Endothelial cell of umbilical vein (primary cell): ENCODE measurements around the gene KDM3A. TPM values are rescaled to one million over a fixed set of nuclear protein-coding genes. Genes with fewer than 3 reads are reported as not detected.

Experiments used
- BruUV-seq: library from RNA; stranded (reverse); fragments of 400-500 nt; replicated peaks from 2 replicates; lab custom pipeline; 2021; lab: Mats Ljungman, UMichigan
- CTCF ChIA-PET: fragments of 300-600, 350-600 bp; sonication (Branson Sonifier 250); formaldehyde crosslinking; loops from one replicate; lab custom pipeline; 2021; ENCODE audit warnings: antibody characterized with exemption, inconsistent platforms; lab: Charles Lee
- POLR2A ChIA-PET: fragments of 300-600, 350-600 bp; sonication (Branson Sonifier 250); formaldehyde crosslinking; loops from one replicate; lab custom pipeline; 2021; ENCODE audit warnings: antibody characterized with exemption, inconsistent platforms; lab: Charles Lee
- DNase-seq: peaks from one replicate; pipeline ENCODE4 v3.0.0-alpha.2; 2011; ENCODE audit warnings: low read depth, low spot score
- FAIRE-seq: peaks from 2 replicates; lab custom pipeline; 2011; peaks lifted over from hg19 to GRCh38; lab: Jason Lieb, UNC
- H2AFZ ChIP-seq: 2 replicates; pipeline ENCODE4 v1.6.0; 2012; ENCODE audit warnings: low read depth, low read length, control low read depth, inconsistent platforms
- H3K27ac ChIP-seq: 2 replicates; pipeline ENCODE4 v1.5.1; 2011; ENCODE audit warnings: low read depth, mild to moderate bottlenecking, control low read depth, low read length, moderate library complexity; ENCODE audit not compliant: insufficient read depth
- H3K27me3 ChIP-seq, 2 experiments: 2 replicates each; pipeline versions ENCODE4 v1.6.0 to v1.6.1; 2011; ENCODE audit warnings: low read length in 2 of 2, mixed read lengths in 1 of 2; ENCODE audit not compliant: control insufficient read depth in 2 of 2, insufficient read depth in 2 of 2
- H3K36me3 ChIP-seq, 2 experiments: 2 replicates in 1 of 2; 3 replicates in 1 of 2; pipeline ENCODE4 v1.5.1; 2011; ENCODE audit warnings: low read length in 2 of 2, mild to moderate bottlenecking in 1 of 2, moderate library complexity in 1 of 2; ENCODE audit not compliant: control insufficient read depth in 2 of 2, insufficient read depth in 2 of 2; ENCODE audit errors: extremely low read depth in 1 of 2
- H3K4me1 ChIP-seq: 3 replicates; pipeline ENCODE4 v1.5.1; 2011; ENCODE audit warnings: mild to moderate bottlenecking, low read length; ENCODE audit not compliant: control insufficient read depth, insufficient read depth; ENCODE audit errors: extremely low read depth
- H3K4me2 ChIP-seq: 2 replicates; pipeline ENCODE4 v1.6.1; 2011; ENCODE audit warnings: low read length, control low read depth, mixed read lengths; ENCODE audit not compliant: insufficient read depth
- H3K4me3 ChIP-seq, 3 experiments: fragments of 200-600 bp in 1 of 3; sonication (generic), shearing (Covaris generic) in 1 of 3; replicated peaks in 1 of 3; 2 replicates each; pipeline ENCODE4 v1.5.1; 2011 to 2016; ENCODE audit warnings: control low read depth in 3 of 3, low read length in 3 of 3, mild to moderate bottlenecking in 2 of 3, inconsistent platforms in 1 of 3, low read depth in 1 of 3, moderate library complexity in 1 of 3; ENCODE audit not compliant: insufficient read depth in 1 of 3
- H3K79me2 ChIP-seq: 2 replicates; pipeline ENCODE4 v1.6.0; 2012; ENCODE audit warnings: low read length, inconsistent platforms; ENCODE audit not compliant: control insufficient read depth, insufficient read depth
- H3K9ac ChIP-seq: replicated peaks from 2 replicates; pipeline ENCODE3; 2011; ENCODE audit warnings: low read length, control low read depth; ENCODE audit not compliant: insufficient read depth; ENCODE audit errors: extremely low read depth
- H3K9me1 ChIP-seq: replicated peaks from 3 replicates; pipeline ENCODE4 v1.6.0; 2011; ENCODE audit warnings: mild to moderate bottlenecking, low read length; ENCODE audit not compliant: control insufficient read depth, insufficient read depth; ENCODE audit errors: extremely low read depth
- H3K9me3 ChIP-seq: replicated peaks from 2 replicates; pipeline ENCODE4 v1.5.1; 2012; ENCODE audit warnings: low read length, inconsistent platforms; ENCODE audit not compliant: control insufficient read depth, insufficient read depth
- H4K20me1 ChIP-seq: replicated peaks from 2 replicates; pipeline ENCODE3; 2011; ENCODE audit warnings: mild to moderate bottlenecking, low read length; ENCODE audit not compliant: control insufficient read depth, insufficient read depth; ENCODE audit errors: extremely low read depth
- EZH2 ChIP-seq: IDR thresholded peaks from 2 replicates; pipeline ENCODE4 v1.6.1; 2012; ENCODE audit warnings: borderline replicate concordance, low read depth, mild to moderate bottlenecking, moderate library complexity, low read length, inconsistent platforms; ENCODE audit not compliant: severe bottlenecking
- FOS ChIP-seq: IDR thresholded peaks from 2 replicates; pipeline ENCODE4 v1.6.1; 2011; ENCODE audit warnings: mild to moderate bottlenecking, low read length, moderate library complexity, borderline replicate concordance; ENCODE audit not compliant: insufficient read depth
- GATA2 ChIP-seq: IDR thresholded peaks from 2 replicates; pipeline ENCODE4 v1.7.0; 2011; ENCODE audit warnings: low read depth, mild to moderate bottlenecking, moderate library complexity, mixed read lengths, low read length; ENCODE audit not compliant: insufficient read length, insufficient read depth
- JUN ChIP-seq: IDR thresholded peaks from 2 replicates; pipeline ENCODE4 v1.6.1; 2011; ENCODE audit warnings: borderline replicate concordance, low read depth; ENCODE audit not compliant: insufficient read length, insufficient read depth
- MAX ChIP-seq: IDR thresholded peaks from 2 replicates; pipeline ENCODE4 v1.6.1; 2011; ENCODE audit not compliant: insufficient read depth, insufficient read length
- MYC ChIP-seq: IDR thresholded peaks from one replicate; pipeline ENCODE4 v1.6.1; 2011; ENCODE audit warnings: mild to moderate bottlenecking, low read depth, low read length
- POLR2A ChIP-seq: IDR thresholded peaks from 2 replicates; pipeline ENCODE4 v1.6.1; 2012; ENCODE audit warnings: low read depth, mild to moderate bottlenecking, control low read depth, low read length
- POLR2AphosphoS5 ChIP-seq: IDR thresholded peaks from 2 replicates; pipeline ENCODE4 v1.6.1; 2012; ENCODE audit warnings: low read depth, mild to moderate bottlenecking, control low read depth, low read length, moderate library complexity; ENCODE audit not compliant: insufficient read depth
- dilution Hi-C: fragments of 300-500 bp; cut with MboI; formaldehyde crosslinking; loops from one replicate; pipeline ENCODE4 v1.15.0; 2019; ENCODE audit warnings: low sequenced_read_pairs; ENCODE audit not compliant: extremely low pct_ligation_motif_present
- intact Hi-C: fragments of 100-400 bp; cut with micrococcal nuclease; formaldehyde crosslinking; loops from one replicate; pipeline ENCODE4 v1.10.0; 2022
- polyA plus RNA-seq, 4 experiments: library from polyadenylated mRNA; depleted of rRNA in 3 of 4; stranded (reverse) in 3 of 4; unstranded in 1 of 4; fragments of >200 nt; gene quantifications; 2 replicates each; pipeline versions ENCODE4 v1.2.1 to v1.2.3, GENCODE V29; 2011 to 2012; ENCODE audit warnings: missing spikeins in 1 of 4
- total RNA-seq: library from RNA; stranded (reverse); gene quantifications from 2 replicates; pipeline ENCODE4 v1.2.3, GENCODE V29; 2021
- TF ChIP-seq, protein P1 (sequence below), 2 donors: IDR thresholded peaks; 1 replicate in 1 of 2; 2 replicates in 1 of 2; pipeline ENCODE4 v1.5.1; 2011; ENCODE audit warnings: low read length in 2 of 2, mild to moderate bottlenecking in 2 of 2, moderate library complexity in 2 of 2, control low read depth in 1 of 2, inconsistent platforms in 1 of 2, low read depth in 1 of 2; ENCODE audit not compliant: insufficient read depth in 1 of 2; ENCODE audit errors: extremely low read depth in 1 of 2

The KDM3A gene
- total and polyA plus RNA-seq, 2 donors (not counting 3 experiments of a cell fraction or from before 2014, with no cell fraction given), result 13.5 to 29.5 TPM

DNA sequence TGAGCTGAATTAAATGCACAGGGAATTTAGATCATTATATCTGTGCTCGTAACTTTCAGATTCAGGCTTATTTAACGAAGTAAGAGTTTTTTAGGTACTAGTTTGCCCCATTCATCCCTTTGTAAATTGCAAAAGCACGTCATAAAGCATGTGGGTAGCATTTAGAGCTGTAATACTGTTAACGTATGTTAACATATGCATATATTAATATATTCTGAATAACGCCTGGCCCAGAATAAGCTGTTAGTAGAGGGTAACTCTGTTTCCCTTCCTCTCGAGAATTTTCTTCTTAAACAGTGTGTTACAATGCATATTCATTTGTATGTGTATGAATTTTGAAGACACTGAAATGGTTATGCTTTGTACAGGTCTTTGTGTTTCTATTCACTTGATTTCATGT lies 30.5 kb downstream of the KDM3A start:
- H3K27ac ChIP-seq, result no peak overlapping the region
- no peaks in the 10 kb centered on the region for H3K9me1 ChIP-seq
- no peaks in the 10 kb centered on the region for H3K79me2 ChIP-seq
- intact Hi-C loops (no loop called here), dilution Hi-C loops (no loop called here)
- no peak overlapping the region for H3K9ac ChIP-seq
- no peak overlapping the region for H3K4me3 ChIP-seq
- no peaks in the 10 kb centered on the region for H3K9me3 ChIP-seq
- no peaks in the 10 kb centered on the region for H3K4me1 ChIP-seq
- peaks cover 13 to 18% of the 10 kb centered on the region in 2 experiments for H3K36me3 ChIP-seq
- no peaks in the 10 kb centered on the region for H3K27me3 ChIP-seq
- TF ChIP-seq MAX, result no peak
- H3K4me2 ChIP-seq, result no peak overlapping the region
- ChIA-PET CTCF (no interaction called here), POLR2A (no interaction called here)
- no peaks in the 10 kb centered on the region for H4K20me1 ChIP-seq
- FAIRE-seq, result no peak
- DNase-seq, result no peak
- H2AFZ ChIP-seq, result no peak overlapping the region
- no TSS peak for BruUV-seq

DNA sequence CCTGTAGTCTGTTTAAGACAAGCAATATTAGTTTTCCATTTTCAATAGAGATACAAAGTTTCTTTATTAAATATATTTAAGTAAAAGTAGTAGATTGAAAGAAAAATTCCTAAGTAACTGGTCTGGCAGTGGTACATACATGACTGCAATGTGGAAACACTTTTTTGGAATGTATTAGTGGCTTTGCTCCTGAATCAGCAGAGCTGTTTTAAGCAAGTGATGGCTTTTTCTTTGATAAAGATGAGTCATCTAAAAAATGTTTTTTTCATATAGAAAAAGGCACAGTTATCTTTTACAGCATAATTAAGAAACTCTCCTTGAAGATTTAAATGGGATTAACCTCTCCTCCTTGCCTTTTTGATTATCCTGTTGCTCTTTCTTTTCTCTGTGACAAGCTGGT lies 34.9 kb downstream of the KDM3A start:
- dilution Hi-C loops (no loop called here), intact Hi-C loops (no loop called here)
- DNase-seq (no peak), FAIRE-seq (no peak)
- POLR2A ChIA-PET, result no interaction called here
- CTCF ChIA-PET, result interaction anchor here (1.1 to 1.5 kb wide), 3 partner anchors 9 to 255 kb away, joined by 3 to 4 read pairs (median 4); no protein-coding TSS in a partner anchor
- H3K79me2 ChIP-seq, result no peaks in the 10 kb centered on the region
- no TSS peak for BruUV-seq
- H3K36me3 ChIP-seq, result peaks cover 13 to 16% of the 10 kb centered on the region in 2 experiments
- no peaks in the 10 kb centered on the region for H3K4me1 ChIP-seq
- no peak overlapping the region for H3K9ac ChIP-seq
- no peaks in the 10 kb centered on the region for H3K27me3 ChIP-seq
- H2AFZ ChIP-seq, result no peak overlapping the region
- H3K9me1 ChIP-seq, result no peaks in the 10 kb centered on the region
- H4K20me1 ChIP-seq, result no peaks in the 10 kb centered on the region
- no peaks in the 10 kb centered on the region for H3K9me3 ChIP-seq
- H3K27ac ChIP-seq, result no peak overlapping the region
- no peak overlapping the region for H3K4me2 ChIP-seq
- TF ChIP-seq POLR2AphosphoS5 (no peak), POLR2A (no peak), FOS (no peak), GATA2 (no peak), JUN (no peak), MAX (no peak), EZH2 (no peak), MYC (no peak)
- TF ChIP-seq, protein P1, sequence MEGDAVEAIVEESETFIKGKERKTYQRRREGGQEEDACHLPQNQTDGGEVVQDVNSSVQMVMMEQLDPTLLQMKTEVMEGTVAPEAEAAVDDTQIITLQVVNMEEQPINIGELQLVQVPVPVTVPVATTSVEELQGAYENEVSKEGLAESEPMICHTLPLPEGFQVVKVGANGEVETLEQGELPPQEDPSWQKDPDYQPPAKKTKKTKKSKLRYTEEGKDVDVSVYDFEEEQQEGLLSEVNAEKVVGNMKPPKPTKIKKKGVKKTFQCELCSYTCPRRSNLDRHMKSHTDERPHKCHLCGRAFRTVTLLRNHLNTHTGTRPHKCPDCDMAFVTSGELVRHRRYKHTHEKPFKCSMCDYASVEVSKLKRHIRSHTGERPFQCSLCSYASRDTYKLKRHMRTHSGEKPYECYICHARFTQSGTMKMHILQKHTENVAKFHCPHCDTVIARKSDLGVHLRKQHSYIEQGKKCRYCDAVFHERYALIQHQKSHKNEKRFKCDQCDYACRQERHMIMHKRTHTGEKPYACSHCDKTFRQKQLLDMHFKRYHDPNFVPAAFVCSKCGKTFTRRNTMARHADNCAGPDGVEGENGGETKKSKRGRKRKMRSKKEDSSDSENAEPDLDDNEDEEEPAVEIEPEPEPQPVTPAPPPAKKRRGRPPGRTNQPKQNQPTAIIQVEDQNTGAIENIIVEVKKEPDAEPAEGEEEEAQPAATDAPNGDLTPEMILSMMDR (IDR thresholded peaks at IDR 0.05; ENCODE audit: extremely low read depth in 1 of 2, insufficient read depth in 1 of 2, low read depth in 1 of 2, low read length in 2 of 2), result no peak
- no peak overlapping the region for H3K4me3 ChIP-seq
